T-helper 1 cell (primary cell): ENCODE data around the gene TMEM179.

Experiments
- DNase-seq, 5 donors: peaks; one replicate each; pipeline ENCODE4 v3.0.0-alpha.2; 2012 to 2020

The TMEM179 gene

DNA sequence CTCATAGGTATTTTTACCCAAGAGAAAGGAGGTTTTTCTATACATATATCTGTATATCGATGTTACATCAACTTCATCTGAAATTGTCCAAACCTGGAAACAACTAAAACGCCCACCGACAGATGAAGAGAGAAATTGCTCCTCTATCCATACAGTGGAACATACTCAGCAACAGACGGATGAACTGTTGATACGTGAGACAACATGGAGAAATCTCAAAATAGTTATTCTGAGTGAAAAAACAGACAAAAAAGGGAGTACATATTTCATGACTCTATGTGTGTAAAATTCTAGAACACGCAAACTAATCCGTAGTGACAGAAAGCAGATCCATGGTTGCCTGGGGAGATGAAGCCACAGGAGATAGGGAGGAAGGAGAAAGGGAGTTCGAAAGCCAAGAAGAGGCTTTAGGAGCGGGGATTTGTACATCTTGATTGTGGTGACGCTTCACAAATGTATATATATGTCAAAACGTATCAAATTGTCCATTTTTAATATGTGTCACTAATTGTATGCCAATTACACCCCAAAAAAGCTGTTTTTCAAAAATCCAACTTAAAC is 62.6 kb downstream of the TMEM179 start:
- DNase-seq: no peak
